Measurements from ENCODE around the gene FAM170B.

Gene FAM170B

DNA sequence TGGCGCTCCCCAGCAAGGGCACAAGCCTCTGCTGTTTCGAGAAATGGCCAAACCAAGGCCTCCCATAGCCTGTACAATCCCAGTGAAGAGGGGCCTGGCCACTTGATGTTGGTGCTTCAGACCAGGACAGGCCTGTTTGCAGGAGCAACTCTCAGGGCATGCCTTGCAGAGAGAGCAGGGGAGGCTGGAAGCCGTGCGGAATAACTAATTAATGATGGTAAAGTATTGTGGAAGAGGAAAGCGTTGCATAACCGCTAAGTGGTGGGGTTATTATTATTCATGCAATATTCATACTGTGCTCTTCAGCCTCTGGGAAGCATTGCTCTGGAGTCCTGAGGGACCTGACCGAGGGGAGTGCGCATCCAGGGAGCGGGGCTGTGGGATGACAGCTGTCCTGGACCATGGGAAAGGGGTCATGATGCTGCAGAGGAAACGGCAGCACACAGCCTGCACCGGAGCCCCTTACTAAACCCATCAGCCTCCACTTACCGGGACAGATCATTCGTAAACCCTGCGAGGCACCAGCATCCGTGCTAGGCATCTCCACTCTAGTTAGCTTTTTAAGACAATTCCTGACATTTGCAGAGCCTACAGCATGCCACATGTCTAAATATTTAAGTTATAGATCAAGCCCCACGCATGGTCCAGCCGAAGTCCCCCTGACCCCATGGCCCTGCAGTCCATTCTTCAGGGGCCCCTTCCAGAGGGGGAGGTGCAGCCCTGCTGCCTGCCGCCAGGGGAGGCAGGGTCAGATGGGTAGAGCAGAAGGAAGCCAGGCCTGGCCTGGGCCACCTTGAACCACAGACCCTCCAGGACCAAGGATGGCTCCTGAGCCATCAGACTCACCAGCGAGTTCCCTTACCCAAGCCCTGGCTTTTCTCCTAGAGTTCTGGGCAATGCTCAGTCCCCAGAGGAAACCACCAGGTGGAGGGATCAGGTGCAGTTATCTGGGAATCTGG is 42.8 kb upstream of the FAM170B start:
- Histone ChIP-seq H4K20me1 (ENCODE audit: insufficient read depth, low read length, poor library complexity, severe bottlenecking) (no peaks in the 10 kb centered on the region), H3K9me2 (replicated peaks; ENCODE audit: low read depth, low read length) (no peaks in the 10 kb centered on the region), H3F3A (ENCODE audit: low read depth) (0 out of 2 replicates have a peak, but pooled peaks cover under 1% of the 10 kb centered on the region), H3K79me2 (ENCODE audit: insufficient read depth, low read length) (no peaks in the 10 kb centered on the region), H2AFZ (ENCODE audit: low read length) (no peak overlapping the region), H3K4me3 (ENCODE audit: low read length, poor library complexity, severe bottlenecking) (no peak overlapping the region), H3K27me3 (ENCODE audit: insufficient read depth, low read length, poor library complexity, severe bottlenecking) (no peaks in the 10 kb centered on the region), H3K4me2 (ENCODE audit: low read depth, low read length, poor library complexity, severe bottlenecking) (no peak overlapping the region), H3K4me1 (ENCODE audit: insufficient read depth, low read length, poor library complexity, severe bottlenecking) (peaks cover 6% of the 10 kb centered on the region), H3K9ac (ENCODE audit: low read depth, low read length, poor library complexity, severe bottlenecking) (no peak overlapping the region), H3K9me3 (ENCODE audit: insufficient read depth, low read depth, low read length) (no peaks in the 10 kb centered on the region), H3K36me3 (ENCODE audit: insufficient read depth, low read length) (no peaks in the 10 kb centered on the region)
- no peak for TF ChIP-seq EZH2phosphoT487 (IDR thresholded peaks at IDR 0.05; ENCODE audit: borderline replicate concordance)
- no peak for TF ChIP-seq CTCF (conservative IDR thresholded peaks at IDR 0.05; ENCODE audit: low read length)

DNA sequence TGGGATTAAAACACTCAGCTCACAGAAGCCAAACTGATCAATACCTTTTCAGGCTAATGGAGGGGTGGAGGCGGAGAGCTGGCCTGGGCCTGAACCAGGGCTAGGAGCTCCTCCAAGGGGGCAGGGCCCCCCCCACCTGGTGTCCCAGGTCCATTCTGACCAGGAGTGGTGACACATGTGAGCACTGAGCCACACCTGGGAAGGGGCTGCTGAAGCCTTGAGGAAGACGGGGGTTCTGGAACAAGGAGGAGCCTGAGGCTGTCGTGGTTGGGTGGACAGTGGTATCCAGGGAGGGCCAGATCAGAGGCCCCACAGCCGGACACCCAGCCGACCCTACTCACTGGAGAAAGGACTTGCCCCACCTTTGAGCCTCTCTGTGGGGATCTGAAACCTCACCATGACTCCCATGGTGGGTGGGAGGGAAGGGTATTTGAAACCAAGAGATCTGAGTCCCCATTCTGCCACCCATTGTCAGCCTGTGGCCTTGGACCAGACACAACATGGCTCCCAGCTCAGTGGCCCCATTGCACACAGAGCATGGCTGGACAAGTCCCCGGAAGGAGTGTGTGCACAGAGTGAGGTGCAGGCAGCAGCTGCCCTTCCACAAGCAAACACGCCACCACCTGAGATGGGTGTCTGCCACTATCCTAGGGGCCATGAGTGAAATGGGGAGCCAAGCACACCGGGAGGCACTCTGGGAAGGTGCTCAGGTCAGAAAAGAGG is 41.9 kb upstream of the FAM170B start:
- Histone ChIP-seq H3K4me1 (ENCODE audit: insufficient read depth, low read length, poor library complexity, severe bottlenecking) (peaks cover 6% of the 10 kb centered on the region), H3K36me3 (ENCODE audit: insufficient read depth, low read length) (no peaks in the 10 kb centered on the region), H4K20me1 (ENCODE audit: insufficient read depth, low read length, poor library complexity, severe bottlenecking) (no peaks in the 10 kb centered on the region), H3F3A (ENCODE audit: low read depth) (no peaks in the 10 kb centered on the region), H2AFZ (ENCODE audit: low read length) (no peak overlapping the region), H3K9me3 (ENCODE audit: insufficient read depth, low read depth, low read length) (no peaks in the 10 kb centered on the region), H3K4me2 (ENCODE audit: low read depth, low read length, poor library complexity, severe bottlenecking) (no peak overlapping the region), H3K9me2 (replicated peaks; ENCODE audit: low read depth, low read length) (no peaks in the 10 kb centered on the region), H3K79me2 (ENCODE audit: insufficient read depth, low read length) (no peaks in the 10 kb centered on the region), H3K27me3 (ENCODE audit: insufficient read depth, low read length, poor library complexity, severe bottlenecking) (no peaks in the 10 kb centered on the region), H3K4me3 (ENCODE audit: low read length, poor library complexity, severe bottlenecking) (no peak overlapping the region), H3K9ac (ENCODE audit: low read depth, low read length, poor library complexity, severe bottlenecking) (no peak overlapping the region)
- TF ChIP-seq EZH2phosphoT487 (IDR thresholded peaks at IDR 0.05; ENCODE audit: borderline replicate concordance) = no peak
- TF ChIP-seq CTCF (conservative IDR thresholded peaks at IDR 0.05; ENCODE audit: low read length) = no peak

GRCh38 chr10:49174926-49175500 is 41.2 kb upstream of the FAM170B start:
- Histone ChIP-seq H3K27me3 (ENCODE audit: insufficient read depth, low read length, poor library complexity, severe bottlenecking) (no peaks in the 10 kb centered on the region), H3K9ac (ENCODE audit: low read depth, low read length, poor library complexity, severe bottlenecking) (no peak overlapping the region), H3K36me3 (ENCODE audit: insufficient read depth, low read length) (no peaks in the 10 kb centered on the region), H4K20me1 (ENCODE audit: insufficient read depth, low read length, poor library complexity, severe bottlenecking) (no peaks in the 10 kb centered on the region), H3K9me2 (replicated peaks; ENCODE audit: low read depth, low read length) (no peaks in the 10 kb centered on the region), H3K4me1 (ENCODE audit: insufficient read depth, low read length, poor library complexity, severe bottlenecking) (peaks cover 6% of the 10 kb centered on the region), H3K4me2 (ENCODE audit: low read depth, low read length, poor library complexity, severe bottlenecking) (no peak overlapping the region), H3K4me3 (ENCODE audit: low read length, poor library complexity, severe bottlenecking) (no peak overlapping the region), H3K9me3 (ENCODE audit: insufficient read depth, low read depth, low read length) (no peaks in the 10 kb centered on the region), H3F3A (ENCODE audit: low read depth) (no peaks in the 10 kb centered on the region), H3K79me2 (ENCODE audit: insufficient read depth, low read length) (no peaks in the 10 kb centered on the region), H2AFZ (ENCODE audit: low read length) (no peak overlapping the region)
- TF ChIP-seq CTCF (conservative IDR thresholded peaks at IDR 0.05; ENCODE audit: low read length) (no peak), EZH2phosphoT487 (IDR thresholded peaks at IDR 0.05; ENCODE audit: borderline replicate concordance) (no peak)

Measured in Loucy (cell line).